SK-N-SH (cell line): ENCODE data around the gene LNP1. TPM values are rescaled to one million over a fixed set of nuclear protein-coding genes. Genes with fewer than 3 reads are reported as not detected.

Experiments used
- CTCF ChIA-PET: fragments of 300-600, 350-600 bp; formaldehyde crosslinking; extraction: SDS; loops from one replicate; lab custom pipeline; 2021; lab: Yijun Ruan, JAX
- POLR2A ChIA-PET: fragments of 350-600 bp; sonication (Branson Sonifier 250); formaldehyde crosslinking; extraction: SDS; loops from one replicate; lab custom pipeline; 2020; ENCODE audit warnings: antibody characterized with exemption, inconsistent platforms; lab: Yijun Ruan, JAX
- DNase-seq: peaks from one replicate; pipeline ENCODE4 v3.0.0; 2012
- H2AFZ ChIP-seq: fragments of 200-600 bp; sonication (generic); 2 replicates; pipeline ENCODE4 v1.8.1; 2016; ENCODE audit warnings: antibody characterized with exemption, mild to moderate bottlenecking, low read depth
- H3F3A ChIP-seq: fragments of 200-600 bp; sonication (generic); replicated peaks from 2 replicates; pipeline ENCODE3; 2016; ENCODE audit warnings: antibody characterized with exemption, mild to moderate bottlenecking; ENCODE audit not compliant: insufficient read depth
- H3K27ac ChIP-seq, 2 experiments: fragments of 200-500 bp in 1 of 2; fragments of 200-600 bp in 1 of 2; sonication (Bioruptor generic) in 1 of 2; sonication (generic), shearing (Covaris generic) in 1 of 2; 2 replicates each; pipeline versions ENCODE4 v1.5.1 to v1.6.1; 2014 to 2016; ENCODE audit warnings: low read depth in 2 of 2, inconsistent platforms in 1 of 2, low read length in 1 of 2, mild to moderate bottlenecking in 1 of 2, mixed read lengths in 1 of 2
- H3K27me3 ChIP-seq: fragments of 200-600 bp; sonication (generic), shearing (Covaris generic); 2 replicates; pipeline ENCODE4 v1.6.1; 2016; ENCODE audit warnings: mixed run types; ENCODE audit not compliant: insufficient read depth
- H3K36me3 ChIP-seq, 2 experiments: fragments of 200-500 bp in 1 of 2; fragments of 200-600 bp in 1 of 2; sonication (Bioruptor generic) in 1 of 2; sonication (generic) in 1 of 2; replicated peaks in 1 of 2; 2 replicates each; pipeline versions ENCODE3 to v1.5.1; 2014 to 2016; ENCODE audit warnings: low read length in 1 of 2, mild to moderate bottlenecking in 1 of 2; ENCODE audit not compliant: insufficient read depth in 2 of 2, control insufficient read depth in 1 of 2
- H3K4me1 ChIP-seq, 2 experiments: fragments of 200-500 bp in 1 of 2; fragments of 200-600 bp in 1 of 2; sonication (Bioruptor generic) in 1 of 2; sonication (generic), shearing (Covaris generic) in 1 of 2; 2 replicates each; pipeline versions ENCODE4 v1.5.1 to v1.6.1; 2014 to 2016; ENCODE audit warnings: low read depth in 1 of 2, low read length in 1 of 2, mixed run types in 1 of 2; ENCODE audit not compliant: insufficient read depth in 2 of 2, control insufficient read depth in 1 of 2
- H3K4me2 ChIP-seq: fragments of 200-600 bp; sonication (generic), shearing (Covaris generic); 2 replicates; pipeline ENCODE4 v1.6.1; 2017; ENCODE audit warnings: mixed run types
- H3K4me3 ChIP-seq, 2 experiments: fragments of 200-500 bp in 1 of 2; fragments of 200-600 bp in 1 of 2; sonication (Bioruptor generic) in 1 of 2; sonication (generic), shearing (Covaris generic) in 1 of 2; 2 replicates each; pipeline versions ENCODE4 v1.5.1 to v1.8.1; 2014 to 2016; ENCODE audit warnings: low read depth in 2 of 2, inconsistent platforms in 1 of 2, low read length in 1 of 2, mild to moderate bottlenecking in 1 of 2, mixed read lengths in 1 of 2, moderate library complexity in 1 of 2
- H3K79me2 ChIP-seq: fragments of 200-600 bp; sonication (generic); 2 replicates; pipeline ENCODE4 v1.8.1; 2017; ENCODE audit warnings: mild to moderate bottlenecking; ENCODE audit not compliant: insufficient read depth
- H3K9ac ChIP-seq: fragments of 200-600 bp; sonication (generic); 2 replicates; pipeline ENCODE4 v1.6.1; 2017; ENCODE audit warnings: mixed run types
- H3K9me2 ChIP-seq: fragments of 200-600 bp; sonication (generic); 2 replicates; pipeline ENCODE4 v1.6.1; 2017; ENCODE audit warnings: mixed run types
- H3K9me3 ChIP-seq: fragments of 200-600 bp; sonication (generic); 2 replicates; pipeline ENCODE4 v1.6.1; 2017; ENCODE audit warnings: mixed run types, mild to moderate bottlenecking, moderate library complexity
- H4K20me1 ChIP-seq: fragments of 200-600 bp; sonication (generic); 2 replicates; pipeline ENCODE4 v1.6.1; 2017; ENCODE audit warnings: mild to moderate bottlenecking, mixed run types; ENCODE audit not compliant: insufficient read depth
- CHD2 ChIP-seq: fragments of 150-350 bp; IDR thresholded peaks from 2 replicates; pipeline ENCODE4 v1.6.1; 2018; ENCODE audit warnings: low read length; ENCODE audit not compliant: partially characterized antibody
- CTCF ChIP-seq: fragments of 200-600 bp; sonication (generic); IDR thresholded peaks from 2 replicates; pipeline ENCODE4 v1.6.1; 2017; ENCODE audit warnings: antibody characterized with exemption, mild to moderate bottlenecking, moderate library complexity
- ELF1 ChIP-seq: IDR thresholded peaks from 2 replicates; pipeline ENCODE4 v1.4.0; 2012
- GABPA ChIP-seq: IDR thresholded peaks from 2 replicates; pipeline ENCODE4 v1.4.0; 2012; ENCODE audit warnings: low read depth, mild to moderate bottlenecking
- GATA2 ChIP-seq: sonication (generic); formaldehyde crosslinking; IDR thresholded peaks from 2 replicates; pipeline ENCODE4 v1.5.0; 2020; ENCODE audit warnings: mild to moderate bottlenecking, missing genetic modification reagents
- NFIC ChIP-seq: IDR thresholded peaks from 2 replicates; pipeline ENCODE4 v1.4.0; 2012; ENCODE audit warnings: borderline replicate concordance
- RAD21 ChIP-seq: IDR thresholded peaks from 2 replicates; pipeline ENCODE4 v1.6.1; 2012; ENCODE audit warnings: mild to moderate bottlenecking, low read length
- SIN3A ChIP-seq: IDR thresholded peaks from 2 replicates; pipeline ENCODE4 v1.6.1; 2012; ENCODE audit warnings: low read depth, mild to moderate bottlenecking, low read length, moderate library complexity, borderline replicate concordance
- YY1 ChIP-seq: IDR thresholded peaks from 2 replicates; pipeline ENCODE4 v1.4.0; 2012; ENCODE audit warnings: low read depth, mild to moderate bottlenecking
- WGBS: methylation state at CpG from one replicate; pipeline ENCODE4 v1.1.6; 2017; ENCODE audit warnings: low lambda C conversion rate; 5-methylcytosine and 5-hydroxymethylcytosine counted together
- polyA plus RNA-seq, 3 experiments: library from polyadenylated mRNA; depleted of rRNA; stranded (reverse); fragments of >200 nt; gene quantifications; 2 replicates each; pipeline ENCODE4 v1.2.3, GENCODE V29; 2012

The LNP1 gene
- polyA plus RNA-seq, 1 of the 3 experiments (the other 2 are of a cell fraction), result 2.3 TPM

- peaks cover 83% of the 10 kb centered on the region for H3K79me2 ChIP-seq
- peak overlapping the region; percentile 83 for H3K9ac ChIP-seq
Observed at GRCh38 chr3:100403362-100404249, 2.3 kb downstream of the LNP1 start.

GRCh38 chr3:100404250-100404548 lies 2.9 kb downstream of the LNP1 start:
- WGBS, result 90% methylated on average over 1 of the region's 1 CpG
- CTCF ChIA-PET, result interaction anchor here (2.1 to 2.5 kb wide), 2 partner anchors 11 to 59 kb away, joined by 8 to 10 read pairs; no protein-coding TSS in a partner anchor
- no peak overlapping the region; the same call in 1 of the 2 replicates for H2AFZ ChIP-seq
- peaks cover 0 to 10% of the 10 kb centered on the region in 2 experiments; a peak in 2 of 4 replicates for H3K4me1 ChIP-seq
- no peaks in the 10 kb centered on the region for H3K9me2 ChIP-seq
- H3K27ac ChIP-seq, result peak overlapping the region in 1 of 2 experiments; percentile 8; a peak in 1 of 4 replicates
- POLR2A ChIA-PET, result no interaction called here
- TF ChIP-seq ELF1 (no peak), CHD2 (no peak), SIN3A (no peak), GATA2 (CRISPR knock-in tag) (no peak), GABPA (no peak)
- H3K36me3 ChIP-seq, result peaks cover 0 to 24% of the 10 kb centered on the region in 2 experiments
- H3K4me3 ChIP-seq, result no peak overlapping the region
- no peak overlapping the region for H3K9ac ChIP-seq
- peaks cover 79% of the 10 kb centered on the region for H3K79me2 ChIP-seq
- peaks cover under 1% of the 10 kb centered on the region; the same call in 1 of the 2 replicates for H4K20me1 ChIP-seq
- peak overlapping the region; percentile 89; the same call in 1 of the 2 replicates for H3K4me2 ChIP-seq
- no peaks in the 10 kb centered on the region for H3K27me3 ChIP-seq
- peaks cover 3% of the 10 kb centered on the region for H3F3A ChIP-seq
- DNase-seq, result no peak
- peaks cover 6% of the 10 kb centered on the region for H3K9me3 ChIP-seq

More at GRCh38 chr3:100403362-100404249, 2.3 kb downstream of the LNP1 start:
- peaks cover 3% of the 10 kb centered on the region for H3F3A ChIP-seq
- H3K36me3 ChIP-seq, result peaks cover 0 to 20% of the 10 kb centered on the region in 2 experiments
- ChIA-PET POLR2A (no interaction called here), CTCF (interaction anchor here (0.6 to 2.5 kb wide), 3 partner anchors 12 to 554 kb away, joined by 3 to 10 read pairs (median 8); no protein-coding TSS in a partner anchor)
- H3K27ac ChIP-seq, result peak overlapping the region; percentile 94 to 99; a peak in 3 of 4 replicates
- DNase-seq, result no peak
- peaks cover 0 to 13% of the 10 kb centered on the region in 2 experiments; a peak in 3 of 4 replicates for H3K4me1 ChIP-seq
- H3K9me2 ChIP-seq, result no peaks in the 10 kb centered on the region
- TF ChIP-seq GATA2 (CRISPR knock-in tag) (peak; percentile 23; the same call in 1 of the 2 replicates), YY1 (peak; percentile 84), CTCF (peak; percentile 33), RAD21 (peak; percentile 22; the same call in 1 of the 2 replicates), NFIC (no peak)
- peak overlapping the region; percentile 89 for H3K4me2 ChIP-seq
- peak overlapping the region; percentile 87 to 97 for H3K4me3 ChIP-seq
- H3K9me3 ChIP-seq, result peaks cover 6% of the 10 kb centered on the region
- peaks cover 7% of the 10 kb centered on the region for H4K20me1 ChIP-seq
- peak overlapping the region; percentile 93 for H2AFZ ChIP-seq
- no peaks in the 10 kb centered on the region for H3K27me3 ChIP-seq
- 35% methylated on average over 5 of the region's 5 CpGs for WGBS
